HFFc6 (cell line): ENCODE results near the gene GFRA1. TPM values are rescaled to one million over a fixed set of nuclear protein-coding genes. Genes with fewer than 3 reads are reported as not detected.

ENCODE experiments used
- DNase-seq: peaks from one replicate; pipeline ENCODE4 v3.0.0-alpha.2; 2018
- H3K27ac Mint-ChIP-seq: 2 replicates; pipeline ENCODE4 v1.8.0; 2020; ENCODE audit warnings: mild to moderate bottlenecking, mixed read lengths
- H3K27me3 Mint-ChIP-seq: 2 replicates; pipeline ENCODE4 v1.8.0; 2021; ENCODE audit warnings: mild to moderate bottlenecking, moderate library complexity, mixed read lengths; ENCODE audit not compliant: insufficient read depth
- H3K36me3 Mint-ChIP-seq: 2 replicates; pipeline ENCODE4 v1.8.0; 2021; ENCODE audit warnings: low read depth, mixed read lengths
- H3K4me1 Mint-ChIP-seq: 2 replicates; pipeline ENCODE4 v1.8.0; 2020; ENCODE audit warnings: low read depth, mixed read lengths
- H3K4me3 Mint-ChIP-seq: 2 replicates; pipeline ENCODE4 v1.8.0; 2020; ENCODE audit warnings: mild to moderate bottlenecking, moderate library complexity, mixed read lengths
- H3K9me3 Mint-ChIP-seq: 2 replicates; pipeline ENCODE4 v1.8.0; 2020; ENCODE audit warnings: mild to moderate bottlenecking, mixed read lengths
- total RNA-seq, 6 experiments: library from RNA; stranded (reverse); fragmentation: NEBNext Ultra II Directional; extraction: Animal tissue kit (Norgen Biotek cat#: 25700); gene quantifications; 2 replicates in 1 of 6; 3 replicates in 5 of 6; pipeline ENCODE4 v1.2.3, GENCODE V29; 2021
- TF ChIP-seq, protein P1 (sequence below): fragments of 200-600 bp; sonication (generic); IDR thresholded peaks from 2 replicates; pipeline ENCODE4 v1.5.0; 2021; ENCODE audit warnings: antibody characterized with exemption, mild to moderate bottlenecking

The GFRA1 gene
- total RNA-seq, 6 experiments from 2014 or later, result 7.3 to 17.2 (median 15.9) TPM

DNA sequence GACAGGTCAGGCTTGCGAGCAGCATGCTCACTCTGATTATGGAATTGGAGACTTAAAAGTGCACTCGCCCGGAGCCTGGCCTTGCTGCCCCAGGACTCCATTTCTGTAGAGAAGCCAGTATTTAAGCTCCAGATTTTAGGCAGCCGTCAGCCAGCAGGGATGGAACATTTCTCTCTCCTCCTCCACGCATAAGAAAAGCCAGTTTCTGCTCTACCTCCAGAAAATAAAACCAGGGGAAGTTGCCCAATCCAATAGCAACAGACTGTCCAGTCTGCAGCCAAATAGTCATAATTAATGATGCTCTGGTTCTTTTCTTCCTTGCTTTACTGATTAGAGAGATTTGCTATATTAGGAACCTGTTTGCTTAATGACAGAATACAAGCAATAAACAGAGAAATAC, 203.2 kb downstream of the GFRA1 start:
- Mint-ChIP-seq H3K4me3 (no peak overlapping the region), H3K27me3 (no peaks in the 10 kb centered on the region), H3K27ac (no peak overlapping the region), H3K4me1 (no peaks in the 10 kb centered on the region), H3K36me3 (no peaks in the 10 kb centered on the region), H3K9me3 (no peaks in the 10 kb centered on the region)
- DNase-seq, result no peak
- TF ChIP-seq, protein P1, sequence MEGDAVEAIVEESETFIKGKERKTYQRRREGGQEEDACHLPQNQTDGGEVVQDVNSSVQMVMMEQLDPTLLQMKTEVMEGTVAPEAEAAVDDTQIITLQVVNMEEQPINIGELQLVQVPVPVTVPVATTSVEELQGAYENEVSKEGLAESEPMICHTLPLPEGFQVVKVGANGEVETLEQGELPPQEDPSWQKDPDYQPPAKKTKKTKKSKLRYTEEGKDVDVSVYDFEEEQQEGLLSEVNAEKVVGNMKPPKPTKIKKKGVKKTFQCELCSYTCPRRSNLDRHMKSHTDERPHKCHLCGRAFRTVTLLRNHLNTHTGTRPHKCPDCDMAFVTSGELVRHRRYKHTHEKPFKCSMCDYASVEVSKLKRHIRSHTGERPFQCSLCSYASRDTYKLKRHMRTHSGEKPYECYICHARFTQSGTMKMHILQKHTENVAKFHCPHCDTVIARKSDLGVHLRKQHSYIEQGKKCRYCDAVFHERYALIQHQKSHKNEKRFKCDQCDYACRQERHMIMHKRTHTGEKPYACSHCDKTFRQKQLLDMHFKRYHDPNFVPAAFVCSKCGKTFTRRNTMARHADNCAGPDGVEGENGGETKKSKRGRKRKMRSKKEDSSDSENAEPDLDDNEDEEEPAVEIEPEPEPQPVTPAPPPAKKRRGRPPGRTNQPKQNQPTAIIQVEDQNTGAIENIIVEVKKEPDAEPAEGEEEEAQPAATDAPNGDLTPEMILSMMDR, result no peak

DNA sequence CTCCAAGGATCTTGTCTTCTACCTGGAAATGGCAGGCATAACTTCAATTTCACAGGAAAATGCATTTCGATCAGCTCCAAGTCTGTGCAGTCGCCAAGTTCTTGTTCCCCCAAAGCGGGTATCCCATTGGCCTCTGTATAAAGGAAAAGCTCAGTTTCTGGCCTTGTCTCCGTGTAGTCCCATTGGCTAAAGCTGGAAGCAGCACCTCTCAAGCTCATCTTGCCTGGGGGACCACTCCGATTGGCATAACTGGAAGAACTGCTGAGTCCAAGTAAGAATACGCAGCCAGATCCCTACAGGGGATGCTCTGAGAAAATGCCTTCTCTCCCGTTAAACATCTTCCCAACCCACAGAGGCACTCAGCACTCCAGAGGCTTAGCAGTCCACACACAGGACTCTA, 205.2 kb downstream of the GFRA1 start:
- no peak overlapping the region for H3K4me3 Mint-ChIP-seq
- no peak for DNase-seq
- no peaks in the 10 kb centered on the region for H3K36me3 Mint-ChIP-seq
- H3K4me1 Mint-ChIP-seq, result no peaks in the 10 kb centered on the region
- no peak overlapping the region for H3K27ac Mint-ChIP-seq
- no peaks in the 10 kb centered on the region for H3K9me3 Mint-ChIP-seq
- TF ChIP-seq, protein P1, result no peak
- no peaks in the 10 kb centered on the region for H3K27me3 Mint-ChIP-seq

- H3K4me3 Mint-ChIP-seq, result no peak overlapping the region
- H3K9me3 Mint-ChIP-seq, result no peaks in the 10 kb centered on the region
- H3K36me3 Mint-ChIP-seq, result no peaks in the 10 kb centered on the region
- DNase-seq, result no peak
- H3K27me3 Mint-ChIP-seq, result no peaks in the 10 kb centered on the region; the same call in 1 of the 2 replicates
- no peaks in the 10 kb centered on the region for H3K4me1 Mint-ChIP-seq
- TF ChIP-seq, protein P1, result no peak
- H3K27ac Mint-ChIP-seq, result no peak overlapping the region
Observed at GRCh38 chr10:116063107-116063506, 209.9 kb downstream of the GFRA1 start.

DNA sequence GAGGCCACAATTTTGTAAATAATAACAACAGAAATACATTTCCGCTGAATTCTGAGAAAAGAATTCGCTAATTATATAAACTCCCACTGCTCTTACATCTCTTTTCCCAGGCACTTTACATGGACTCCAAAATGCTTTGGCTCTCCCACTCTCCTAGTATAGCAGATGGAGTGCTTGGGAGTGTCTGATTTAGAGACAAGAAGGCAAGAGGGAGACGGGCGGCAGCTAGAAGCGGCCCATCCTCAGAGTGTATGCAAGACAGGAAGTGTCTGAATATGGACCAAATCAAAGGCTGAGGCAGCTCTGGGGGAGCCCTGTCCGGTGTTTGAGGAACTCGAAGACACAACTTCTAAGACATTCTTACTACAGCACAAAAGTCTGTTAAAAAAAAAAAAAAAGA, 212.1 kb downstream of the GFRA1 start:
- no peak for DNase-seq
- Mint-ChIP-seq H3K36me3 (no peaks in the 10 kb centered on the region), H3K9me3 (no peaks in the 10 kb centered on the region), H3K4me1 (no peaks in the 10 kb centered on the region; the same call in 1 of the 2 replicates), H3K27me3 (no peaks in the 10 kb centered on the region; the same call in 1 of the 2 replicates), H3K4me3 (no peak overlapping the region), H3K27ac (no peak overlapping the region)
- TF ChIP-seq, protein P1, result no peak

DNA sequence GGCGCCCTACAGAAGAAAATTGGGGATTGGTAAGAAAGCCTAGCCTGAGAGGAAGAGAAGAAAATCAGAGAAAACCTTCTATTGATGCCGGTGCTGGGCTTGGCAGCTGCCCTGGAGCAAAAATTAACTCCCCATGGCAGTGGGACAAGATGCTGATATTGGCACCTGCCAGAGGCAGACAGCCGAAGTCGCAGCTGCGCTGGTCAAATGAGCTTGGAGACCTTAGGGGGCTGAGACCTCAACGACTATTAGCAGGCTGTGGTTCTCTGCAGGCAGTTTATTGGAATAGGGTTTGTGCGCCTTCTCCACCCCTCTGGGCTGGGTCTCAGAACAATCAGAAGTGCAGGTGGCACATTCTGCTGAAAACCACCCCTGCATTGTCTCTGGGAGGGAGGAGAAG, 213.7 kb downstream of the GFRA1 start:
- no peak overlapping the region for H3K4me3 Mint-ChIP-seq
- peaks cover 7% of the 10 kb centered on the region; the same call in 1 of the 2 replicates for H3K4me1 Mint-ChIP-seq

More for the DNA sequence above, 213.7 kb downstream of the GFRA1 start:
- TF ChIP-seq, protein P1, result no peak
- no peaks in the 10 kb centered on the region for H3K9me3 Mint-ChIP-seq
- no peak overlapping the region for H3K27ac Mint-ChIP-seq
- H3K27me3 Mint-ChIP-seq, result no peaks in the 10 kb centered on the region; the same call in 1 of the 2 replicates
- no peak for DNase-seq
- no peaks in the 10 kb centered on the region for H3K36me3 Mint-ChIP-seq
